ENCODE measurements around the gene TXNRD1.

The TXNRD1 gene

DNA sequence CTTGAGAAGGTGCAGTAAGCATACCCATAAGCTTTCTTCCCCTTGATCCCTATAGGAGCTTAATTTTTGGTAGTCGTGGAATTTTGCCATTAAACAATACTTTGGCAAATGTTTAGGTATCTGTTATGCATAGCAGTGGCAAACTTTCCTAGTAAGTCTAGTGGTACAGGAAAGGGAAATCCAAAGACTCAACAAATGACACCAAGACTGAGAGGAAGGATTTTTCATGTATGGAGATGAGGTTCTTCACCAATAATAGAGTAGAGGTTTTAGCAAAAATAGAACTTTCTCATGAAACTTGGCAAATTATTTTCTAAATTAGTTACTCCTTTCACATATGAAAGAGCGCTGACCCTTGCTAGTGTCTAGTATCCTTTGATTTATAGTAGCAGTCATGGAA lies 90.8 kb downstream of the TXNRD1 start:
- H3K4ac ChIP-seq (ENCODE audit: low read depth, low read length): no peak overlapping the region
- no CpG with 5 or more reads among the region's 2 CpGs for WGBS (ENCODE audit: extremely low coverage, insufficient coverage, low lambda C conversion rate)

DNA sequence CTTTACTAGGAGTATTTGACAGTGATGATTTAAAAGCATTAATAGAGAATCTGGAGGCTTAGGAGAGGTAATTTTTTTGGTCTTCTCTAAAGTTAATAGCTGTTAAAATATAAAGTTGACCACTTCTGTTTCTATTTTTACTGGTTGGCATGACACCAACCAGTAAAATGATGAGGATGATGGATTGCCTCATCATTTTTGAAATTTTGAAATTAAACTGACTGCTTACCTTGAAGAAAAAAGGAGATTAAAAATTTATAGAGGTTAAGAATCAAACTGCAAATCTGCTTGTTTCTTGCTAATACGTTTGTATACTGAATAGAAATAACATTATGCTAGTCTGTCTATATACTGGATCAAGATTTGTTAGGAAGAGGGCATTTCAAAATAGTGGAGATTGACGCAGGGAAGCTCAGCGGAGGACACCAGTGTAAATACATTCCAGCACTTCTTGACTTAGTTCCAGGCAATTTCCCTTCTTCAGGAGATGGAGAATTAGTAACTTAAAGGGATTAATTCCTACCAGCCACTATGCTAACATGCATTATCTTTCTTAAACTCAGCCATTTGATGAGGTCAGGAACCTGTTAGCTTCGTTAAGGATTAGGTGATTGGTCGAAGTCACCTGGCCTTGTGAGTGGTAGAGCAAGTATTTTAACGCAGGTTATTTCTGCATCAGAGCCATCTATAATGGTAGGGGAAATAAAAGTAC lies 91.5 kb downstream of the TXNRD1 start:
- H3K79me2 ChIP-seq (ENCODE audit: control insufficient read depth, insufficient read depth, low read length): peaks cover 18% of the 10 kb centered on the region
- H3K27ac ChIP-seq (ENCODE audit: low read depth, low read length): no peak overlapping the region
- no peaks in the 10 kb centered on the region for H3K27me3 ChIP-seq (ENCODE audit: insufficient read depth, low read length, poor library complexity)
- H3K36me3 ChIP-seq (ENCODE audit: control insufficient read depth, insufficient read depth, low read length): no peaks in the 10 kb centered on the region
- WGBS (ENCODE audit: extremely low coverage, insufficient coverage, low lambda C conversion rate): no CpG with 5 or more reads among the region's 6 CpGs
- no peak overlapping the region for H2AK5ac ChIP-seq (ENCODE audit: low read length)
- no peak overlapping the region for H3K9ac ChIP-seq (ENCODE audit: low read length)
- no peak overlapping the region for H3K18ac ChIP-seq (ENCODE audit: low read length)
- H4K5ac ChIP-seq (ENCODE audit: low read length): no peak overlapping the region
- H2BK5ac ChIP-seq (ENCODE audit: low read length): no peak overlapping the region
- no peak overlapping the region for H3K23ac ChIP-seq (ENCODE audit: low read length)
- H3K79me1 ChIP-seq (ENCODE audit: low read length): peaks cover 13% of the 10 kb centered on the region
- DNase-seq: no peak
- no peak overlapping the region for H2BK120ac ChIP-seq (ENCODE audit: low read depth, low read length)
- H4K8ac ChIP-seq (ENCODE audit: low read depth, low read length): no peak overlapping the region
- peaks cover 4% of the 10 kb centered on the region for H3K4me1 ChIP-seq (ENCODE audit: control insufficient read depth, low read depth, low read length)
- H3K4me2 ChIP-seq (ENCODE audit: low read length): no peak overlapping the region
- no peak overlapping the region for H3K4ac ChIP-seq (ENCODE audit: low read depth, low read length)
- no peak overlapping the region for H3K56ac ChIP-seq (ENCODE audit: low read length)
- H2BK15ac ChIP-seq (replicated peaks; ENCODE audit: low read depth): no peak overlapping the region
- no peak overlapping the region for H3K4me3 ChIP-seq (ENCODE audit: low read length)

More for the DNA sequence above, 90.8 kb downstream of the TXNRD1 start:
- Histone ChIP-seq H3K36me3 (ENCODE audit: control insufficient read depth, insufficient read depth, low read length) (no peaks in the 10 kb centered on the region), H3K27me3 (ENCODE audit: insufficient read depth, low read length, poor library complexity) (no peaks in the 10 kb centered on the region), H3K4me3 (ENCODE audit: low read length) (no peak overlapping the region), H3K4me2 (ENCODE audit: low read length) (no peak overlapping the region), H3K56ac (ENCODE audit: low read length) (no peak overlapping the region), H2BK5ac (ENCODE audit: low read length) (no peak overlapping the region), H3K23ac (ENCODE audit: low read length) (no peak overlapping the region), H3K27ac (ENCODE audit: low read depth, low read length) (no peak overlapping the region), H3K79me2 (ENCODE audit: control insufficient read depth, insufficient read depth, low read length) (peaks cover 18% of the 10 kb centered on the region), H3K9ac (ENCODE audit: low read length) (no peak overlapping the region), H4K8ac (ENCODE audit: low read depth, low read length) (no peak overlapping the region), H2BK15ac (replicated peaks; ENCODE audit: low read depth) (no peak overlapping the region), H2BK120ac (ENCODE audit: low read depth, low read length) (no peak overlapping the region), H2AK5ac (ENCODE audit: low read length) (no peak overlapping the region), H3K4me1 (ENCODE audit: control insufficient read depth, low read depth, low read length) (peaks cover 4% of the 10 kb centered on the region), H4K5ac (ENCODE audit: low read length) (no peak overlapping the region), H3K79me1 (ENCODE audit: low read length) (peaks cover 13% of the 10 kb centered on the region), H3K18ac (ENCODE audit: low read length) (no peak overlapping the region)
- DNase-seq: no peak

- Histone ChIP-seq H3K4me1 (ENCODE audit: control insufficient read depth, low read depth, low read length) (peaks cover 4% of the 10 kb centered on the region), H3K18ac (ENCODE audit: low read length) (no peak overlapping the region), H3K27me3 (ENCODE audit: insufficient read depth, low read length, poor library complexity) (no peaks in the 10 kb centered on the region), H3K4ac (ENCODE audit: low read depth, low read length) (no peak overlapping the region), H3K79me2 (ENCODE audit: control insufficient read depth, insufficient read depth, low read length) (peaks cover 18% of the 10 kb centered on the region), H2BK15ac (replicated peaks; ENCODE audit: low read depth) (no peak overlapping the region), H4K8ac (ENCODE audit: low read depth, low read length) (no peak overlapping the region), H3K9ac (ENCODE audit: low read length) (no peak overlapping the region), H3K23ac (ENCODE audit: low read length) (no peak overlapping the region), H2AK5ac (ENCODE audit: low read length) (no peak overlapping the region), H2BK120ac (ENCODE audit: low read depth, low read length) (no peak overlapping the region), H4K5ac (ENCODE audit: low read length) (no peak overlapping the region), H3K4me2 (ENCODE audit: low read length) (no peak overlapping the region), H3K36me3 (ENCODE audit: control insufficient read depth, insufficient read depth, low read length) (peaks cover 2% of the 10 kb centered on the region), H3K27ac (ENCODE audit: low read depth, low read length) (no peak overlapping the region), H3K56ac (ENCODE audit: low read length) (no peak overlapping the region), H3K4me3 (ENCODE audit: low read length) (no peak overlapping the region), H2BK5ac (ENCODE audit: low read length) (no peak overlapping the region), H3K79me1 (ENCODE audit: low read length) (peaks cover 13% of the 10 kb centered on the region)
- DNase-seq: no peak
These were observed 92.0 kb downstream of the TXNRD1 start for GRCh38 chr12:104307655-104308000.

GRCh38 chr12:104309446-104309993 lies 93.9 kb downstream of the TXNRD1 start:
- H4K8ac ChIP-seq (ENCODE audit: low read depth, low read length): no peak overlapping the region
- H3K4me1 ChIP-seq (ENCODE audit: control insufficient read depth, low read depth, low read length): no peaks in the 10 kb centered on the region
- no peaks in the 10 kb centered on the region for H3K27me3 ChIP-seq (ENCODE audit: insufficient read depth, low read length, poor library complexity)
- H3K79me2 ChIP-seq (ENCODE audit: control insufficient read depth, insufficient read depth, low read length): peaks cover 12% of the 10 kb centered on the region
- H3K36me3 ChIP-seq (ENCODE audit: control insufficient read depth, insufficient read depth, low read length): peaks cover 6% of the 10 kb centered on the region
- H3K23ac ChIP-seq (ENCODE audit: low read length): no peak overlapping the region
- H2BK5ac ChIP-seq (ENCODE audit: low read length): no peak overlapping the region
- H3K27ac ChIP-seq (ENCODE audit: low read depth, low read length): no peak overlapping the region
- DNase-seq: no peak
- H3K9ac ChIP-seq (ENCODE audit: low read length): no peak overlapping the region
- H3K79me1 ChIP-seq (ENCODE audit: low read length): peaks cover 10% of the 10 kb centered on the region
- H2AK5ac ChIP-seq (ENCODE audit: low read length): no peak overlapping the region
- no peak overlapping the region for H4K5ac ChIP-seq (ENCODE audit: low read length)
- H2BK15ac ChIP-seq (replicated peaks; ENCODE audit: low read depth): no peak overlapping the region
- H3K4me3 ChIP-seq (ENCODE audit: low read length): no peak overlapping the region
- no peak overlapping the region for H3K4me2 ChIP-seq (ENCODE audit: low read length)
- no CpG with 5 or more reads among the region's 4 CpGs for WGBS (ENCODE audit: extremely low coverage, insufficient coverage, low lambda C conversion rate)
- H2BK120ac ChIP-seq (ENCODE audit: low read depth, low read length): no peak overlapping the region
- no peak overlapping the region for H3K4ac ChIP-seq (ENCODE audit: low read depth, low read length)
- H3K18ac ChIP-seq (ENCODE audit: low read length): no peak overlapping the region
- H3K56ac ChIP-seq (ENCODE audit: low read length): no peak overlapping the region

GRCh38 chr12:104310751-104311633 lies 95.4 kb downstream of the TXNRD1 start:
- no peak overlapping the region for H3K23ac ChIP-seq (ENCODE audit: low read length)
- H2BK15ac ChIP-seq (replicated peaks; ENCODE audit: low read depth): no peak overlapping the region
- peaks cover 6% of the 10 kb centered on the region for H3K36me3 ChIP-seq (ENCODE audit: control insufficient read depth, insufficient read depth, low read length)
- no peak overlapping the region for H4K5ac ChIP-seq (ENCODE audit: low read length)
- no peak overlapping the region for H3K18ac ChIP-seq (ENCODE audit: low read length)
- no peak overlapping the region for H3K4me3 ChIP-seq (ENCODE audit: low read length)
- H3K79me2 ChIP-seq (ENCODE audit: control insufficient read depth, insufficient read depth, low read length): peaks cover 12% of the 10 kb centered on the region
- H3K79me1 ChIP-seq (ENCODE audit: low read length): peaks cover 10% of the 10 kb centered on the region
- WGBS (ENCODE audit: extremely low coverage, insufficient coverage, low lambda C conversion rate): no CpG with 5 or more reads among the region's 5 CpGs
- H3K56ac ChIP-seq (ENCODE audit: low read length): no peak overlapping the region
- no peak for DNase-seq
- H4K8ac ChIP-seq (ENCODE audit: low read depth, low read length): no peak overlapping the region
- H3K9ac ChIP-seq (ENCODE audit: low read length): no peak overlapping the region
- H2AK5ac ChIP-seq (ENCODE audit: low read length): no peak overlapping the region
- H2BK120ac ChIP-seq (ENCODE audit: low read depth, low read length): no peak overlapping the region
- no peak overlapping the region for H3K4ac ChIP-seq (ENCODE audit: low read depth, low read length)
- no peaks in the 10 kb centered on the region for H3K27me3 ChIP-seq (ENCODE audit: insufficient read depth, low read length, poor library complexity)
- no peaks in the 10 kb centered on the region for H3K4me1 ChIP-seq (ENCODE audit: control insufficient read depth, low read depth, low read length)
- no peak overlapping the region for H2BK5ac ChIP-seq (ENCODE audit: low read length)
- no peak overlapping the region for H3K27ac ChIP-seq (ENCODE audit: low read depth, low read length)
- no peak overlapping the region for H3K4me2 ChIP-seq (ENCODE audit: low read length)
